Cardiac atrium fibroblast (primary cell): ENCODE data around the gene RBMY1D. TPM values are rescaled to one million over a fixed set of nuclear protein-coding genes. Genes with fewer than 3 reads are reported as not detected.

Source experiments
- total RNA-seq: library from RNA; depleted of rRNA; stranded (reverse); fragments of >200 nt; gene quantifications from 2 replicates; pipeline ENCODE4 v1.2.3, GENCODE V29; 2015

RBMY1D gene
- total RNA-seq = not detected in 2 replicates

DNA sequence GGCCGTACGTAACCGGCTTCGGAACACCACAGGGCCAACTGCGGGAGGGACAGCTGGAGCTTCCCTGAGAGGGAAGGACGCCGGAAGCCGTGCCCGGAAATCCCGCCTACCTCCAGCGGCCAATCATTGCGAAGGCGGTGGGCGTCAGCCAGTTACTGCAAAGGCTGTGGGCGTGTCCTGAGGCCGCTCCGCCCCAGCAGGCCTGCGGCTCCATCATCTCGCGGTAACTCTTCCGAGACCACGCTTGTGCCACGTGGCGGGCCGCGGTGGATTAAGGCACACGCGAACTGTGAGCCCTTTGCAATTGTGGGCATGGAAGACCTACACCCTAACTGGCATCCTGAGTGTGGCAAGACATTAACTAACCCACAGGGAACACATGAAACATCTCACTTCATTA, at the start of gene RBMY1D:
Gene RBMY1D, minus strand, starts transcription at position 101 of the 400 bp plus-strand sequence. CDS start 2,013 bp downstream, outside the sequence.

DNA sequence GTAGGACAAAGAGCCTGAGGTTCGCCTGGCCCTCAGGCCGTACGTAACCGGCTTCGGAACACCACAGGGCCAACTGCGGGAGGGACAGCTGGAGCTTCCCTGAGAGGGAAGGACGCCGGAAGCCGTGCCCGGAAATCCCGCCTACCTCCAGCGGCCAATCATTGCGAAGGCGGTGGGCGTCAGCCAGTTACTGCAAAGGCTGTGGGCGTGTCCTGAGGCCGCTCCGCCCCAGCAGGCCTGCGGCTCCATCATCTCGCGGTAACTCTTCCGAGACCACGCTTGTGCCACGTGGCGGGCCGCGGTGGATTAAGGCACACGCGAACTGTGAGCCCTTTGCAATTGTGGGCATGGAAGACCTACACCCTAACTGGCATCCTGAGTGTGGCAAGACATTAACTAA, 23.6 kb upstream of the RBMY1D start, which contains the start of gene RBMY1E:
Gene RBMY1E, minus strand, starts transcription at position 101 of the 400 bp plus-strand sequence. CDS start 1,978 bp downstream, outside the sequence.

Other genes with a start within 250 kb of the RBMY1D start
- gene RBMY1E, start 23.5 kb upstream of the RBMY1D start, total RNA-seq = not detected in 2 replicates